C4-2B (cell line): ENCODE data around the gene ELMO2.

Source experiments
- H3K27ac ChIP-seq: fragments of 450-650 bp; 2 replicates; pipeline ENCODE4 v1.5.1; 2017
- ZFX ChIP-seq: fragments of 450-650 bp; IDR thresholded peaks from 2 replicates; pipeline ENCODE4 v1.6.1; 2017
- TF ChIP-seq, protein P1 (sequence below): fragments of 450-650 bp; conservative IDR thresholded peaks from 2 replicates; pipeline ENCODE4 v1.5.1; 2017; ENCODE audit warnings: mild to moderate bottlenecking

Gene ELMO2

DNA sequence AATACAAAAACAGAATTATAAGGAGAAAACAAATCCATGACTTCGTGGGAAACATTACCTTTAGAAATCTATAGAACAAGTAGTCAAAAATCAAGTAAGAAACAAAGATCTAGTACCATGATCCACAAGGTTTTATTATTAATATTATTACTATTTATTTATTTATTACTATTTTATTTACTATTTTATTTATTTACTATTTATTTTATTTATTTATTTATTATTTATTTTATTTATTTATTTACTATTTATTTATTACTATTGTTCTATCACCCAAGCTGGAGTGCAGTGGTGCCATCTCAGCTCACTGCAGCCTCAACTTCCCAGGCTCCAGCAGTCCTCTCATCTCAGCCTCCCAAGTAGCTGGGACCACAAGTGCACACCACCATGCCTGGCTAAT, 13.5 kb upstream of the ELMO2 start:
- no peak overlapping the region for H3K27ac ChIP-seq
- TF ChIP-seq ZFX, result no peak
- TF ChIP-seq, protein P1, sequence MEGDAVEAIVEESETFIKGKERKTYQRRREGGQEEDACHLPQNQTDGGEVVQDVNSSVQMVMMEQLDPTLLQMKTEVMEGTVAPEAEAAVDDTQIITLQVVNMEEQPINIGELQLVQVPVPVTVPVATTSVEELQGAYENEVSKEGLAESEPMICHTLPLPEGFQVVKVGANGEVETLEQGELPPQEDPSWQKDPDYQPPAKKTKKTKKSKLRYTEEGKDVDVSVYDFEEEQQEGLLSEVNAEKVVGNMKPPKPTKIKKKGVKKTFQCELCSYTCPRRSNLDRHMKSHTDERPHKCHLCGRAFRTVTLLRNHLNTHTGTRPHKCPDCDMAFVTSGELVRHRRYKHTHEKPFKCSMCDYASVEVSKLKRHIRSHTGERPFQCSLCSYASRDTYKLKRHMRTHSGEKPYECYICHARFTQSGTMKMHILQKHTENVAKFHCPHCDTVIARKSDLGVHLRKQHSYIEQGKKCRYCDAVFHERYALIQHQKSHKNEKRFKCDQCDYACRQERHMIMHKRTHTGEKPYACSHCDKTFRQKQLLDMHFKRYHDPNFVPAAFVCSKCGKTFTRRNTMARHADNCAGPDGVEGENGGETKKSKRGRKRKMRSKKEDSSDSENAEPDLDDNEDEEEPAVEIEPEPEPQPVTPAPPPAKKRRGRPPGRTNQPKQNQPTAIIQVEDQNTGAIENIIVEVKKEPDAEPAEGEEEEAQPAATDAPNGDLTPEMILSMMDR, result no peak

DNA sequence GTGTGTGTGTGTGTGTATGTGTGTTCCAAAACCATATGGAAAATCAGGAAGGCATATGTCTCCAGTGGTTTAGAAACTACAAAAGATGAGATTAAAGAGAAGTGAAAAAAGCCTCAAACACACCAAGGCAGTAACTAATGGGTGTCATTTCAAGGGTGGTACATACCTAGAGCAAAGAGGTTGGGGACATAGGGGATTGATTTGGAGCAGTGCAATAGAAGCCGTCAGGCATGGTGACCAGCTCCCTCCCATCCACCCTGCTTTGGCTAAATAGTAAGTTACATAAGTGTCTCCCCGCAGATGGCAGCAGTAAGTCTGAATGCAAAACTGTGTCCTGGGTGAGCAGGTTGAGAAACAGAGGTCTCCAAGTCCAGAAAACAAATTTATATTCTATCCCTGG, 10.4 kb upstream of the ELMO2 start:
- H3K27ac ChIP-seq, result no peak overlapping the region
- no peak for TF ChIP-seq ZFX
- TF ChIP-seq, protein P1, result no peak

DNA sequence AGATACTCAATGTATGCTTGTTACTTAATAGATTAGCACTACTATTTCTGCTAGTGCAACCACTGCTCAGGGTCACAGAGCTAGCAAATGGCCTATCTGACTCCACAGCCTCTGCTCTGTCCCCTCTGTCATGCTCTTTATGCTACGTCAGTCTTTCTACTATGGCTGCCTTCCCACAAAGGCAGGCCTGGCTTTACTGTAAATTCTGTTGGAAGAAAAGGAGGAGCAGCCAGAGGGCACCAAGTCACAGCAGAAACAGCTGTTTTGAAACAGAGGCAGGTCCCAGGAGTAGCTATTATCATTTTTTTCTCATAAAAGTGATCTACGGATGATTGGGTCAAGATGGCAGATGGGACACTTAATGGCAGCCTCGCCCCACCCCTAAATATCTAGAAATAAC, 10.0 kb upstream of the ELMO2 start:
- no peak overlapping the region for H3K27ac ChIP-seq
- no peak for TF ChIP-seq ZFX
- TF ChIP-seq, protein P1, result no peak

GRCh38 chr20:46415773-46416172, 9.4 kb upstream of the ELMO2 start:
- TF ChIP-seq, protein P1, result no peak
- no peak for TF ChIP-seq ZFX
- H3K27ac ChIP-seq, result no peak overlapping the region

DNA sequence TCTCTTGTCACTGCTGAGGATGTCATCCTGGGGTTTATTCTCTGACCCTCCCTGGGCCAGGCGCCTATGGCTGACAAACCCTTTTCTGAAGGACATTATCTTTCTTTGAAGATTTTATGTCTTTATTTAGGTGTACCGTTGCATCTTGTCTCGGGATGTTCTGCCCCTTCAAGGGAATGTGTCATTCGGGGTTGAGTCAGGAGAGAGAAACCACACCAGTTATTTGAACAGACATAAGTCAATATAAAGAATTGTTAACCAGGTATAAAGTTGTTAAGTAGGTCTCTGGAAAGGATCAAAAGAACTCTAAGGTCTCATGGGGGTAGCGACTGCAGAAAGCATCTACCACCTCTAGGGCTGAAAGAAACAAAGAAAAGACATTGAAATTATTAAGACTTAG, 8.2 kb upstream of the ELMO2 start:
- no peak overlapping the region for H3K27ac ChIP-seq
- TF ChIP-seq, protein P1, result no peak
- TF ChIP-seq ZFX, result no peak

- TF ChIP-seq ZFX, result no peak
- H3K27ac ChIP-seq, result no peak overlapping the region
Observed at GRCh38 chr20:46411637-46412036, 5.2 kb upstream of the ELMO2 start.

DNA sequence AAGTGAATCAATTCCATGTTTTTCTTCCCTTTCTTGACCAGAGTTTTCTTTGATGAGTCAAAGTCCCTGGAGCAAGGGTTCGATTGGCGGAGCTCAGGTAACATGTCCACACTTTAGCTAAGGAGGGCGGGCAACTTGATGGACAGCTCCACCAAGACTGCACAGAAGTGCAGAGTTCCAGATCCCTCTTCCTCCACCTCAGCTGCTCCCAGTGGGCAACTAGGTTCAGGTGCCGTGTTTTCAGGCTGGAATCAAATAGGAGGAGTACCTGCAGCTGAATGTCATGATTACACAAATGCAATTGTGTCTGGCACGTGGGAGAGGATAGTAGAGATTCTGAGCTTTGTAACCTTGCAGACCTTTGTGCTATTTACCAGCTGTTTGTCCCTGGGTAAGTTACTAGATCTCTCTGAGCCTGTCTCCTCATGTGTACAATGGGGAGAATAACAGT, 1.9 kb upstream of the ELMO2 start:
- TF ChIP-seq, protein P1, result no peak
- TF ChIP-seq ZFX, result no peak
- H3K27ac ChIP-seq, result no peak overlapping the region

DNA sequence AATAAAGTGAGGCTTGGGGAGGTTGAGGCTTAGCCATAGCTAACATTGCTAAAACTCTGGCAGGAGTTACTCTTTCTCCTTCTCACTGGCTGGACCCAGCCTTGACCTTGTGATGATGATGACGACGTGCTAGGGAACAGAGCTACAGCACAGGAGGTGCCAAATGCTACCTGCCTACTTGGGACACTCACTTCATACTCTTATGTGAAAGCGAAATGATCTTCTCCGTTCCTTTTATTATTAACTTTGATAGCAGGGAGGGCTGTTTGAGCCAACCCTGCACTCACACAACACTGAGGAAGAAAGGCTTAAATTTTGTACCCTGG, 1.2 kb upstream of the ELMO2 start:
- TF ChIP-seq, protein P1, result no peak
- TF ChIP-seq ZFX, result no peak
- H3K27ac ChIP-seq, result no peak overlapping the region
